H1 (cell line): ENCODE data around the gene ARID5A. TPM values are rescaled to one million over a fixed set of nuclear protein-coding genes. Genes with fewer than 3 reads are reported as not detected.

ENCODE experiments used
- CTCF ChIA-PET: fragments of 300-600 bp; sonication (Branson Sonifier 250); formaldehyde crosslinking; loops from one replicate; lab custom pipeline; 2021; ENCODE audit not compliant: partially characterized antibody; lab: Charles Lee
- POLR2A ChIA-PET: fragments of 300-600 bp; sonication (Branson Sonifier 250); formaldehyde crosslinking; loops from one replicate; lab custom pipeline; 2021; ENCODE audit warnings: inconsistent platforms; ENCODE audit not compliant: partially characterized antibody; lab: Charles Lee
- DNase-seq, 2 experiments: peaks; one replicate each; pipeline versions ENCODE4 v3.0.0 to v3.0.0-alpha.2; 2010 to 2022; ENCODE audit warnings: low spot score in 2 of 2, low read depth in 1 of 2, mixed read lengths in 1 of 2
- FAIRE-seq: peaks from 2 replicates; lab custom pipeline; 2011; peaks lifted over from hg19 to GRCh38; lab: Jason Lieb, UNC
- H2AFZ ChIP-seq: 2 replicates; pipeline ENCODE4 v1.8.1; 2012; ENCODE audit warnings: low read length, inconsistent platforms
- H2AK5ac ChIP-seq: 2 replicates; pipeline ENCODE4 v1.6.1; 2013; ENCODE audit warnings: low read depth, low read length
- H2BK120ac ChIP-seq: replicated peaks from 2 replicates; pipeline ENCODE3; 2013; ENCODE audit warnings: low read depth, low read length, inconsistent platforms
- H2BK12ac ChIP-seq: 2 replicates; pipeline ENCODE4 v1.6.1; 2013; ENCODE audit warnings: low read depth, low read length
- H2BK15ac ChIP-seq: 2 replicates; pipeline ENCODE4 v1.6.1; 2013; ENCODE audit warnings: low read length
- H2BK20ac ChIP-seq: 2 replicates; pipeline ENCODE4 v1.6.1; 2013; ENCODE audit warnings: low read length
- H2BK5ac ChIP-seq: 2 replicates; pipeline ENCODE4 v1.6.1; 2013; ENCODE audit warnings: low read depth, low read length
- H3K14ac ChIP-seq: 2 replicates; pipeline ENCODE4 v1.6.1; 2013; ENCODE audit warnings: inconsistent platforms; ENCODE audit not compliant: insufficient read length
- H3K18ac ChIP-seq: 2 replicates; pipeline ENCODE4 v1.6.1; 2013; ENCODE audit warnings: low read length; ENCODE audit errors: extremely low read depth
- H3K23ac ChIP-seq: 2 replicates; pipeline ENCODE4 v1.6.1; 2013; ENCODE audit warnings: inconsistent platforms; ENCODE audit not compliant: insufficient read length
- H3K23me2 ChIP-seq: 2 replicates; pipeline ENCODE4 v1.6.1; 2013; ENCODE audit warnings: low read depth, low read length
- H3K27ac ChIP-seq: 2 replicates; pipeline ENCODE4 v1.6.1; 2011; ENCODE audit warnings: low read depth, low read length, inconsistent platforms
- H3K27me3 ChIP-seq, 4 experiments: replicated peaks in 1 of 4; 1 replicate in 1 of 4; 2 replicates in 3 of 4; pipeline versions ENCODE4 v1.6.1 to v1.8.1; 2011 to 2013; ENCODE audit warnings: low read length in 3 of 4, mild to moderate bottlenecking in 3 of 4, inconsistent platforms in 2 of 4, mixed read lengths in 2 of 4, moderate library complexity in 1 of 4; ENCODE audit not compliant: control insufficient read depth in 3 of 4, insufficient read depth in 3 of 4; ENCODE audit errors: extremely low read depth in 1 of 4
- H3K36me3 ChIP-seq, 4 experiments: 2 replicates each; pipeline versions ENCODE4 v1.6.1 to v1.8.1; 2011 to 2013; ENCODE audit warnings: mild to moderate bottlenecking in 4 of 4, low read length in 3 of 4, moderate library complexity in 2 of 4, control low read depth in 1 of 4, inconsistent platforms in 1 of 4; ENCODE audit not compliant: insufficient read depth in 4 of 4, control insufficient read depth in 2 of 4
- H3K4ac ChIP-seq: replicated peaks from 2 replicates; pipeline ENCODE3; 2013; ENCODE audit warnings: low read length, low read depth, mixed read lengths, inconsistent platforms; ENCODE audit not compliant: insufficient read length
- H3K4me1 ChIP-seq, 4 experiments: replicated peaks in 1 of 4; 1 replicate in 1 of 4; 2 replicates in 3 of 4; pipeline versions ENCODE4 v1.6.1 to v1.8.1; 2011 to 2013; ENCODE audit warnings: low read length in 3 of 4, inconsistent platforms in 2 of 4, mixed read lengths in 1 of 4; ENCODE audit not compliant: insufficient read depth in 4 of 4, control insufficient read depth in 3 of 4
- H3K4me2 ChIP-seq, 2 experiments: 2 replicates each; pipeline versions ENCODE4 v1.6.1 to v1.8.1; 2011 to 2013; ENCODE audit warnings: low read depth in 2 of 2, low read length in 2 of 2, control low read depth in 1 of 2, inconsistent platforms in 1 of 2, mild to moderate bottlenecking in 1 of 2; ENCODE audit not compliant: insufficient read depth in 1 of 2
- H3K4me3 ChIP-seq, 4 experiments: fragments of 200-600, 300-600 bp in 1 of 4; sonication (generic), shearing (Covaris generic), sonication (Bioruptor Twin) in 1 of 4; 2 replicates each; pipeline versions ENCODE4 v1.5.1 to v1.8.1; 2011 to 2016; ENCODE audit warnings: low read length in 4 of 4, low read depth in 3 of 4, control low read depth in 2 of 4, inconsistent platforms in 2 of 4, mild to moderate bottlenecking in 2 of 4, mixed read lengths in 1 of 4, moderate library complexity in 1 of 4; ENCODE audit not compliant: insufficient read depth in 2 of 4; ENCODE audit errors: extremely low read depth in 1 of 4
- H3K56ac ChIP-seq: replicated peaks from 2 replicates; pipeline ENCODE3; 2013; ENCODE audit warnings: low read depth, mild to moderate bottlenecking, mixed read lengths, low read length, inconsistent platforms; ENCODE audit not compliant: insufficient read length
- H3K79me1 ChIP-seq: 2 replicates; pipeline ENCODE4 v1.6.1; 2013; ENCODE audit warnings: low read depth, low read length, control low read depth
- H3K79me2 ChIP-seq, 2 experiments: 2 replicates each; pipeline versions ENCODE4 v1.6.1 to v1.8.1; 2012 to 2013; ENCODE audit warnings: low read length in 2 of 2, mild to moderate bottlenecking in 2 of 2, inconsistent platforms in 1 of 2; ENCODE audit not compliant: insufficient read depth in 2 of 2, control insufficient read depth in 1 of 2
- H3K9ac ChIP-seq, 4 experiments: replicated peaks in 1 of 4; 1 replicate in 1 of 4; 2 replicates in 3 of 4; pipeline versions ENCODE4 v1.6.1 to v1.8.1; 2011 to 2013; ENCODE audit warnings: low read depth in 3 of 4, low read length in 3 of 4, control low read depth in 2 of 4, mild to moderate bottlenecking in 2 of 4, moderate library complexity in 2 of 4, inconsistent platforms in 1 of 4; ENCODE audit errors: extremely low read depth in 1 of 4
- H3K9me3 ChIP-seq, 2 experiments: 2 replicates each; pipeline versions ENCODE4 v1.6.1 to v1.8.1; 2012 to 2013; ENCODE audit warnings: mild to moderate bottlenecking in 2 of 2, moderate library complexity in 2 of 2, control low read depth in 1 of 2, inconsistent platforms in 1 of 2, low read depth in 1 of 2, low read length in 1 of 2, mixed read lengths in 1 of 2; ENCODE audit not compliant: insufficient read depth in 2 of 2
- H4K20me1 ChIP-seq, 2 experiments: replicated peaks in 1 of 2; 2 replicates each; pipeline versions ENCODE3 to v1.8.1; 2011 to 2013; ENCODE audit warnings: inconsistent platforms in 2 of 2, low read length in 2 of 2, mild to moderate bottlenecking in 1 of 2; ENCODE audit not compliant: insufficient read depth in 2 of 2, control insufficient read depth in 1 of 2
- H4K5ac ChIP-seq: 2 replicates; pipeline ENCODE4 v1.6.1; 2013; ENCODE audit warnings: low read length, low read depth, mixed read lengths, inconsistent platforms; ENCODE audit not compliant: insufficient read length
- H4K8ac ChIP-seq: 2 replicates; pipeline ENCODE4 v1.8.0; 2013; ENCODE audit warnings: mild to moderate bottlenecking, moderate library complexity, low read length, inconsistent platforms; ENCODE audit not compliant: insufficient read depth; ENCODE audit errors: extremely low read depth
- H4K91ac ChIP-seq: replicated peaks from 2 replicates; pipeline ENCODE3; 2013; ENCODE audit warnings: low read length, mixed read lengths, inconsistent platforms; ENCODE audit not compliant: insufficient read length
- EGR1 ChIP-seq: IDR thresholded peaks from 2 replicates; pipeline ENCODE4 v1.6.1; 2011; ENCODE audit warnings: low read depth, low read length, borderline replicate concordance
- HDAC6 ChIP-seq: IDR thresholded peaks from one replicate; pipeline ENCODE4 v1.7.1; 2012; ENCODE audit warnings: low read depth, mild to moderate bottlenecking, inconsistent platforms, low read length, moderate library complexity
- JUND ChIP-seq: IDR thresholded peaks from 2 replicates; pipeline ENCODE4 v1.6.1; 2011; ENCODE audit warnings: mild to moderate bottlenecking, improper control_type of control experiment, low read length
- POLR2AphosphoS5 ChIP-seq: IDR thresholded peaks from 2 replicates; pipeline ENCODE4 v1.6.1; 2011; ENCODE audit warnings: low read depth, low read length
- POU5F1 ChIP-seq: IDR thresholded peaks from 2 replicates; pipeline ENCODE4 v1.6.1; 2011; ENCODE audit warnings: low read depth, mild to moderate bottlenecking, low read length, moderate library complexity
- RFX5 ChIP-seq: IDR thresholded peaks from 2 replicates; pipeline ENCODE4 v1.6.1; 2011; ENCODE audit warnings: low read depth, low read length, improper control_type of control experiment, borderline replicate concordance
- USF2 ChIP-seq: IDR thresholded peaks from 2 replicates; pipeline ENCODE4 v1.6.1; 2011; ENCODE audit warnings: low read length, improper control_type of control experiment
- whole genome bisulfite sequencing, 2 experiments: shearing (Covaris generic) in 1 of 2; methylation state at CpG; one replicate each; pipeline versions ENCODE4 v1.1.6 to v1.1.7; 2013 to 2015; ENCODE audit warnings: low lambda C conversion rate in 2 of 2, mixed read lengths in 2 of 2, inconsistent platforms in 1 of 2, low coverage in 1 of 2, missing lambda C conversion rate in 1 of 2; ENCODE audit not compliant: insufficient replicate concordance in 2 of 2, insufficient coverage in 1 of 2, insufficient read length in 1 of 2; ENCODE audit errors: extremely low coverage in 1 of 2, missing lambda C conversion rate in 1 of 2; 5-methylcytosine and 5-hydroxymethylcytosine counted together
- polyA plus RNA-seq, 7 experiments: library from polyadenylated mRNA; depleted of rRNA in 3 of 7; stranded (reverse) in 5 of 7; unstranded in 2 of 7; fragments of >200 nt in 5 of 7; fragments of 200-250 nt in 2 of 7; gene quantifications; 1 replicate in 5 of 7; 2 replicates in 1 of 7; 4 replicates in 1 of 7; pipeline versions ENCODE4 v1.2.1 to v1.2.3, GENCODE V29; 2011 to 2013; ENCODE audit warnings: missing spikeins in 2 of 7, mixed read lengths in 2 of 7
- total RNA-seq: library from RNA; stranded (reverse); fragmentation: NEBNext Ultra II Directional; extraction: Animal tissue kit (Norgen Biotek cat#: 25700); gene quantifications from 2 replicates; pipeline ENCODE4 v1.2.1, GENCODE V29; 2021

ARID5A gene
- total and polyA plus RNA-seq, 2 of the 8 experiments (the other 6 are each of a cell fraction or from before 2014, with no cell fraction given): 3.3 to 5.3 TPM

GRCh38 chr2:96546797-96547196, 10.2 kb downstream of the ARID5A start:
- Histone ChIP-seq H4K20me1 (peaks cover 0 to 2% of the 10 kb centered on the region in 2 experiments), H3K79me1 (no peaks in the 10 kb centered on the region; the same call in none of the 2 replicates), H4K91ac (no peak overlapping the region), H2AFZ (no peak overlapping the region), H3K4me1 (peaks cover 2 to 20% (median 5%) of the 10 kb centered on the region in 4 experiments; a peak in 6 of 7 replicates), H3K4me3 (peak overlapping the region in 1 of 4 experiments; percentile 38; a peak in 2 of 8 replicates), H3K9me3 (peaks cover 0 to 5% of the 10 kb centered on the region in 2 experiments; a peak in 1 of 4 replicates), H2BK15ac (no peak overlapping the region), H3K4ac (no peak overlapping the region), H3K23ac (no peak overlapping the region), H3K9ac (no peak overlapping the region), H3K23me2 (0 out of 2 replicates have a peak, but pooled peaks cover 1% of the 10 kb centered on the region), H3K36me3 (no peaks in the 10 kb centered on the region), H3K18ac (no peak overlapping the region; the same call in 1 of the 2 replicates), H4K5ac (no peak overlapping the region), H3K27me3 (peaks cover 0 to 2% (median 0%) of the 10 kb centered on the region in 4 experiments; a peak in 3 of 7 replicates), H3K79me2 (no peaks in the 10 kb centered on the region), H3K14ac (no peak overlapping the region), H2BK5ac (no peak overlapping the region), H3K56ac (no peak overlapping the region), H2BK20ac (no peak overlapping the region), H2AK5ac (0 out of 2 replicates have a peak overlapping the region, but pooled peaks have one; percentile 60), H3K4me2 (peak overlapping the region; percentile 63; a peak in 3 of 4 replicates), H3K27ac (no peak overlapping the region), H2BK12ac (no peak overlapping the region), H2BK120ac (no peak overlapping the region), H4K8ac (no peak overlapping the region; the same call in 1 of the 2 replicates)
- CTCF ChIA-PET: interaction anchor here (0.9 to 13.1 kb wide), 3 partner anchors 13 to 60 kb away, joined by 3 to 361 read pairs (median 23); partner anchors contain the start of gene ARID5A
- no peak for DNase-seq
- TF ChIP-seq POLR2AphosphoS5 (no peak), RFX5 (no peak), USF2 (no peak), EGR1 (no peak), POU5F1 (no peak), HDAC6 (no peak), JUND (no peak)
- WGBS, 2 experiments: 84% methylated on average over 8 of the region's 8 CpGs; no CpG with 5 or more reads in 1 of the 2 experiments
- no peak for FAIRE-seq
- POLR2A ChIA-PET: interaction anchor here (1.3 to 5.4 kb wide), 2 partner anchors 8 to 14 kb away, joined by 4 to 33 read pairs; partner anchors contain the start of gene ARID5A
